Urothelium cell line (cell line): ENCODE measurements around the gene DYNLT2.

ENCODE experiments used
- DNase-seq: peaks from one replicate; pipeline ENCODE4 v3.0.0; 2011; ENCODE audit warnings: low spot score, mixed read lengths
- FAIRE-seq: peaks from 2 replicates; lab custom pipeline; 2011; peaks lifted over from hg19 to GRCh38; lab: Jason Lieb, UNC

The DYNLT2 gene, protein sequence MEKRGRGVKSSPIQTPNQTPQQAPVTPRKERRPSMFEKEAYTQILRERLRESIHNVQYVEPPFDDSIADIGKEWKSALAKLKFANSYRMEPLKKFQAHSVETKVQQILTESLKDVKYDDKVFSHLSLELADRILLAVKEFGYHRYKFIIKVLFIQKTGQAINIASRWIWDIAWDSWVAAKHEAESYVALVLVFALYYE

DNA sequence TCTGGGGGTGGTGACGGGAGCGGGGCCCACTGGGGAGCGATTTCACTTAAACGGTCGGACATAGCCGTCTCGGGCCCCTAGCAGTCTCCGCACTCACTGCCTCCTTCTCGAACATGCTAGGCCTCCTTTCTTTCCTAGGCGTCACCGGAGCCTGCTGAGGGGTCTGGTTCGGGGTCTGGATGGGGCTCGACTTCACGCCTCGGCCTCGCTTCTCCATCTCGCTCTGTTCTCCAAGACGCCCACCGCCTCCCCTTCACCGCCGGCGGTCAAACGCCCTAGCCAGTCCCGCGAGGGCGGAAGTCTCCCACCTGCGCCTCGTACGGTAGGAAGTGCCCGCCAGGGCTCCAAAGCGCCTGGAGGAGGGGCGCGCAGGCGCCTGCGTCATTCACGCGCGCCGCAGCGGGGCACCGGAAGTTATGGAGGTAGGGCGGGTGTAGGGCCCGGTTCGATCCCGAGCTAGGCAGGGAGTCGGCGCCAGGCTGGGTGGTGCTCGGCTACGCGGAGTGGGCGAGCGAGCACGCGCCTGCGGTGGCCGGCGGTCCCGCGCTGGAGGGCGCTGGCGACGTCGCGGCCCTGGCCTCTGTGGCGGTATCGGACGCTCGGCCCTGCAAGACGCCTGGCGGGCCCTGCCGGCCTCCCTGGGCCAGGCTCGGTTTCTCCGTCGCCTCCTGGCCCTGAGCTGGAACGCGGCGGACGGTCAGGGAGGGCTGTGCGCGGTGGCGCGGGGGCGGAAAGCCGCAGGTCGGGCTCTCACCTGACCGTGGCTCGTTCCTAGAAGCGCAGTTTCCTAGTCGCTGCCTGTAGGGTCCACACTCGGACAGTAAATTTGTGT lies at the start of gene DYNLT2, which contains the start of gene ERMARD:
Gene DYNLT2, minus strand, starts transcription at position 331 of the 832 bp plus-strand sequence. Its CDS starts 114 bp downstream, at position 217.
Gene ERMARD, plus strand, starts transcription at position 381 of the 832 bp plus-strand sequence. Its CDS starts 36 bp downstream, at position 417.
- FAIRE-seq, result peak; percentile 55
- peak; percentile 94 for DNase-seq

DNA sequence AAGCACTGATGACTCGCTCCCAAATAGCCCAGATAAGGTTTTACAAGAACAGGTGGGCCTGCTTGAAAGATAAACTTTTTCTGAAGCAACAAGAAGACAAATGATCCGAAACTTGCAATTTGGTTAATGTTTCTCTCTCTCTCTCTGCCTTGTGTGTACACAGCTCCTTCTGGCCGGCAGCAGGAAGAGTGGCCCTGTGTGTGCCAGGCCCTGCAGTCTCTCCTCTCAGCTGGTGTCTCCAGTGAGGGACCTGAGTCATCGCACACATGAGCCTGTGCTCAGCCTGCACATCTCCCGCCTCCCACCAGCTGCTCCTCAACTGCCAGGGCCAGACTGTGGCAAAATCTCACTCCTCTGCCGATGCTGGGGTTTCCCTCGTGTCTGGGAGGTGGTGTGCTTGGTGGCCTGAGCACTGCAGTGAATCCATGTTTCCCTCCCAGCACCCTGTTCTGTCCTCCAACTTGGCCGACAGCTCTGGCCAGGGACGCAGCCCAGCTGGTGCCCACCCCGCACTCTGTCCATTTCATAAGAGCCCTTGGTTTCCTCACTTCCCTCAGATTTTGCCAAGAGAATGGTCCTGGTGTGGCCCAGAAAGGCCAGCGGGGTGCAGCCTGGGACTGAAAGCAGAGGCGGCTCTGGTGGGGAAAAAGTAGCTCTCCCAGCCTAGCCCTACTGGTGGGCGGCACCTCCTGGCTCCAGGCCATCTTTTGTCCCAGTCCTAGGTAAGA lies 49.5 kb upstream of the DYNLT2 start:
- DNase-seq (peak; percentile 82), FAIRE-seq (peak; percentile 63)

DNA sequence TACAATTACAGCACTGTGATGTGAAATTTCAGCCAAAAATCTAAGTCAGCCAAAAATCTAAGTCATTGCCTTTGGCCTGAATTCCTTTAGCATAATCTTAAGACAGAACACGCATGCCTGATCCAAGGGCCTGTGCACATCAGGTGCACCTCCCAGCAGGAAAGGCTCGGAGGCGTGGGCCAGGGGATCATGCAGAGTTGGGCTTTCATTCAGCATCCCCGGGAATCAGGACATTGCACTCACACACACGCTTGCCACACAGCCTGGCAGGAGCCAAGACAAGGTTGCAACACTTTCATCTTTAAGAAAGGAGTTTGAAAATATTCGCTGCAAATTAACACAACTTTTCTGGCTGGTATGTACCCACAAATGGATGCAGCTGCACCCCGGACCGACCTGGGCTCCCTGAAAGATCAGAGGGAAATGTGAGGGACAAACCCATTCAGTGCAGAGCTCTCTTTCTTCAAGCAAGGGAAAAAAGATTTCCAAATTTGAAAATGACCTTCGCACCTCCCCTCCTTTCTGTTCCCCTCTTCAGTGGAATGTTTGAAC lies 48.8 kb upstream of the DYNLT2 start:
- DNase-seq (no peak), FAIRE-seq (no peak)

DNA sequence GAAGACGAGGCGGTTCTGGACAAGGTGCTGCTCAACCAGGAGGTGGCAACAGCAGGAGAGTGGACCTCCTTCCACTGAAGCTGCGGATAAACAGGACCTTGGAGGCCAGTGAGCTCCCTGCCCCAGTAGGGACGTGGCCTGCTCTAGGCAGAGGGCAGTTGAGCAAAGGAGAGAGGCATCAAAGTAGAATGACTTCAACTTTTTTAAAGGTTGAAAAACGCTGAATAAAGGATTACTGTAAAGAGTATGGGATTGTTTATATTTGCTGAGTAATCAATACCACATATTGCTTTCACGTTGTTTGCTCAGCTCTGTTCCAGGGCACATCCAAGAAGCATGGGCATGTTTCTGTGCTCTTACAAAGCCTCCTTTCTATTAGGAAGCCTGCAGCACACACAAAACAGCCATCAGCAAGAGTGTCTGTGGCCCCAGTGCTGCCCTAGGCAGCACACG lies 48.1 kb upstream of the DYNLT2 start:
- FAIRE-seq (no peak), DNase-seq (no peak)

DNA sequence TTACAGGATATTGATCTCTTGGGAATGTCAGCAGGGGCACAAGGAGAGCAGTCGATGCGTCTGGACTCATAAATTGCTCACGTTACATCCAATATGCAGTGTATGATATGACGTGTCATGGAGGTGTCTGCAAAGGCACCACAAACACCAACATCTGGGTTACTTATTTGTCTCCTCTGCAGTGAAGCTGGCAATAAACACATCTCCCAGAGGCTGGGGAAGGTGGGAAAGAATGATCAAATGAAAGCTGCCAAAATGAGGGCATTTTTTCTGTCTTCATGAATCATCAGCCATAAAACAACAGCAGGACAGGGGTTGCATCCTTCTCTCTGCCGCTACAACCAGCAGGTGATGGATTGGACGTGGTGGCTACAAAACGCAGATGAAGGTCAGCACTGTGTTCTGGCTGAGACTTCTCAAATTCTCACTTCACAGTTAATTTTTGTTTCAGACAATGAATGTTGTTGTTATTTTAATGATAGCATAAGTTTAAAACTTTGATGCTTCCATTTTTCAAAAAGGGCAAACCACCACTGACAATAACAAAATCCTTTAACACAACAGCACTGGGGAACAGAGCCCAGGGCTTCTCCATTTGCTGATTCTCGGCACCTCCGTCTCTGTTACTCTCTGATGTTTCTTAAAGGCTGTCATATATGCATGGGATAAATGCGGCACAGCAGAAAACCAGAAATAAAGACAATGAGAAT lies 47.5 kb upstream of the DYNLT2 start:
- DNase-seq, result no peak

DNA sequence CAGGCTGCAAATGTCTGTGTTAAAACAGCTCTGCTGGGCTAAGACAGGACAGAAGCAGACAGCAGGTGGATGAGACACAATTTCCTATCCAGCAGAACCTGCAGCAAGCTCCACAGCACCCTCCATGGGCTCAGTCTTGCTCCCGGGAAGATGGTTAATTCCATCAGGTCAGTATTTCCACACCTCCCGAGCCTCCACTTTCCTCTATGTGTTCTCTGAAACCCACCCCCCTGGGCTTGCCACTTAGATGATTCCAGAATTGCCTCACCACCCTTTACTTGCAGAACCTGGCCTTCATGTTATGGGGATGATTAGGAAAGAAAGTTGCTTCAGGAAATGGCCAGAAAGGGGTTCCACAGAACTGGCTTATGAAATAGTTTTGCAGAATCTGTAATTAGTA lies 43.8 kb upstream of the DYNLT2 start:
- FAIRE-seq, result no peak

More for the DNA sequence above, 47.5 kb upstream of the DYNLT2 start:
- no peak for FAIRE-seq

DNA sequence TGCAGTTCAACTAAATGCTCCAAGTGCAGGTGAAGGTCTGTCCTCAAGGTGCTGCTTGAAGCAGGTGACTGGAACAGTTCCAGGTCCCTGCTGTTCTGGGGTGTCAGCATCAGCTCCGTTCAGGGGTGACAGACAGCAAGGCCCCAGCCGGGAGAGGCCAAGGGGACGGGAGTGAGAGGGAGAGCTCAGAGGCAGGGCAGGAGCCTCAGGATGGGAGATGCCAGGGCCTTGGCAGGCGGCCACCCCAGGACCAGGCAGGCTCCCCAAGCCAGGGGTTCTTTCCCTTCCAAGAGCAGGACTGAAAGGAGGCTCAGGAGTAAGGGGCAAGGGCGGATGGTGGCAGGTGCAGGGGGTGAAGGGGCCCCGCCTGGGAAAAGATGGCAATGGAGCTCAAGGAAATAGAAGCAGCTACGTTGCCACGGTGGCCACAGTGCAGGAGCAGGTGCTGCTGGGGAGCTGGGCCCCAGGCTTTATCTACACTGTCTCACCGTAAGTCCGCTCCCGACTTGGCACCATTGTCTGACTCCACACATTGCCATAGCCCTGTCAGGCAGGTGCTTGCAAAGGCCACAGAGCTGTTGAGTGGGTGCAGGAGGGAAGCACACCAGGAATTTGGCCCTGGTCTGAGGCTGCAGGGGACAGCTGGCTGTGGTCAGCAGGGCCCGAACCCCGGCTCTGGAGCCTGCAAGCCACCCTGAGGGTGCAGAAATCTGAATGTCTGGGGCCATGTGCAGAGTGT lies 43.1 kb upstream of the DYNLT2 start:
- FAIRE-seq, result no peak
- DNase-seq, result no peak

More for the DNA sequence above, 43.8 kb upstream of the DYNLT2 start:
- DNase-seq, result no peak

DNA sequence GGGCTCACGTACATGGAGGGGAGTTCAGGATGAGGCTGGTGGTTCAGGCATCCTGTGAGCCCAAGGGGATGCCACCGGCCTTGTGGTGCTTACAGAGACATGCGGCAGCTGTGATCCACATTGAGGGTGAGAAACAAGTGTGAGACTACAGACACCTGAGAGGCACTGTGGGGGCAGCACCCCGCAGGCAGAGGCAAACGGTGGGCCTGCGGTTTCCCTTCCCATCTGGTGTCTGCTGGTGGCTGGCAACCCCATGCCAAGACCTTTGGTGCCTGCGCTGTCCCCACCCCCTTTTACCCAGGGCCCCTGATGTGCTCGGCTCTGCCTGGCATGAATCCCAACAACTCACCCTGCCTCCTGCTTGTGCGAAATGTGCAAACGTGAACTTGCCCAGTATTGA lies 42.0 kb upstream of the DYNLT2 start:
- FAIRE-seq, result no peak

DNA sequence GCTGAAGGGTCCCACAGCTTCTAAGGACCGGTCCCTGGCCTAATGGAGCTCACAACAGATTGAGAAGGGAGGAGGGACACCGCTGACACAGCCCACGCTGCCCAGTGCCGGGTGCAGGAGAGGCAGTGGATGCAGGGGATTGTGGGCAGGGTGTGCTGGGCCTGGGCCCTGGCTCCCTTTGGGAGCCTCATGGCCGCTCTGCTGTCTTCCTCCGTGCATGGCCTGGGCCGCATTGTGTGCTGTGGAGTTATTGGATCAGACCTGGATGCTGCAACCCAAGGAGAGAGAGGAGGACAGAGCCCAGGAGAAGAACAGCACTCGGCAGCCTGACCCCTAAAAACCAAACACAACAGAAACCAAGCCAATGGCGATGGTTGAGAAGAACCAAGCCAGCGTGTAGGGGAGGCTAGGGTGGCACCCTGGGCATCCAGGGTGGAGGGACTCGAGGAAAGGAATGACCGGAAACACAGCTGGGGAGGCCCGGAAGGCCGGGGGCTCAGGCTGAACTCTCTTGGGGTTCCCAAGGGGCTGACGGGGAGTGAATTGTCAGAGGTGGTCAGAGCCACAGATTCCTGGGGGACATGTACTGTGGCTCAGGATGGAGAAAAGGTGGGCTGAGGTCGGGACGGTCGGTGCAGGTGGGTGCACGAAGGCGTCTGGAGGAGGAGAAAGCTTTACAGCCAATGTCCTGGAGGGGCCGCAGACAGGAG lies 41.1 kb upstream of the DYNLT2 start:
- DNase-seq (no peak), FAIRE-seq (no peak)

More for the DNA sequence above, 42.0 kb upstream of the DYNLT2 start:
- DNase-seq, result no peak

DNA sequence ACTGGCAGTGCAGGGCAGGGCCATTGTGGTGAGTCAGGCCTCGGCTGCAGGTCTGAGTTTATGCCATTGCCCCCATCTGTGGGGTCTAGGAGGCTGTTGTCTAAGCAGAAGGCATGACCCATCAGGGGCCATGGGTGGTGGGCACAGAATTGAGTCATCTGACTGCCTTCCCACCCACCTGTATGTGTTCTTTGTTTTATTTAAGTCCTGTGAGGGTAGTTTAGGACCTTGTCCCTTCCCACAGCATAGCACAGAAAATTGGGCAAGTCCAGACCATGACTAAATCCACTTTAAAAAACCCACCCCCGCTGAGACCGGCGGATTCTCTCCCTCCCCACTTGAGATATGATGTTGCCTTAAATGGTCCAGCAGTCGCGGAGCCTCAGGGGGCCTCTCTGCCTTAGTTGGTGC lies 40.4 kb upstream of the DYNLT2 start:
- DNase-seq, result no peak
- FAIRE-seq, result no peak

DNA sequence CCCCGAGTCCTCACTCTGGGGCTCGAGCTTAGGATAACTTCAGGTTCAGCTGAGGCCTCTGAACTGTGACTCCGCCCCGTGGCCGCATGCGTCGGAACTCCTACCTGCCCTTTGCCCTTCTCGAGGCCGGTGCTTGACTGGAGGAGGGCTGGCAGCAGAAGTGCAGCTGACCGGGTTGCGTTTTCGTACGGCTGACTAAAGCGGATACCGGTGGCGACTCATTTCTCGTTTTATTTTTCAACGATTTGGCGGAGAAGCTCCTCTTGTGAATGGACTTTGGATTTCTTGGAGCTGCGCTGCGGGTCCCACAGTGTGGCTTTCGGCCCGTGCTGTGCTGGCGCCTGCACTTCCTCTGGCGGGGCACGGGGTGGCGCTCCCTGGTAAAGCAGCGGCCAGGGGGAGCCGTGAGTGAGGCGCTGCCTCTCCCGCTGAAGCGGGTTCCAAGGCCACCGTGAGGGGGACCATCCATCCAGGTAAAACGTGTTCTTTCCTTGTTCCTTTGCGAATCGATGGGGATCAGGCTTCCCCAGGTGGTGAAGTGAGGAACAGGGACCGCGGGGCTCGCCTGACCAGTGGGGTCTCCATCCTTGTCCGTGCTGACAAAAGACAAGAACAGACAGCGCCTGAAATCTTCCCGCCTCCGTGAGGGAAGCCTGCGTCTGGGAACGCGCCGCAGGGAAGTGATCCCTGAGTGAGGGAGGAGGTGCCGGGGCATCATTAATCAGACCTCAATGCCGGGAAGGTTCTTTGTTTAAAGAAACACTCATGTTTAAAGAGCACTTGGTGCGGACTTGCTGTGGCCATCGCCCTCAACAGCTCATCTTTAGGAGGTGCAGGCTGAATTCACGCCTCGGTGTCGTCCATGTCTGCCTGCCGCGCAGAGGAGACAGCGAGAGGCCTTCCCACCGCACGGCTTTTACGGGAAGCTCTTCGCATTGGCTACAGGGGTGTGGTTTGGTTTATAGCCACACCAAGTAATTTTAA lies 38.9 kb upstream of the DYNLT2 start:
- peak; percentile 91 for DNase-seq

DNA sequence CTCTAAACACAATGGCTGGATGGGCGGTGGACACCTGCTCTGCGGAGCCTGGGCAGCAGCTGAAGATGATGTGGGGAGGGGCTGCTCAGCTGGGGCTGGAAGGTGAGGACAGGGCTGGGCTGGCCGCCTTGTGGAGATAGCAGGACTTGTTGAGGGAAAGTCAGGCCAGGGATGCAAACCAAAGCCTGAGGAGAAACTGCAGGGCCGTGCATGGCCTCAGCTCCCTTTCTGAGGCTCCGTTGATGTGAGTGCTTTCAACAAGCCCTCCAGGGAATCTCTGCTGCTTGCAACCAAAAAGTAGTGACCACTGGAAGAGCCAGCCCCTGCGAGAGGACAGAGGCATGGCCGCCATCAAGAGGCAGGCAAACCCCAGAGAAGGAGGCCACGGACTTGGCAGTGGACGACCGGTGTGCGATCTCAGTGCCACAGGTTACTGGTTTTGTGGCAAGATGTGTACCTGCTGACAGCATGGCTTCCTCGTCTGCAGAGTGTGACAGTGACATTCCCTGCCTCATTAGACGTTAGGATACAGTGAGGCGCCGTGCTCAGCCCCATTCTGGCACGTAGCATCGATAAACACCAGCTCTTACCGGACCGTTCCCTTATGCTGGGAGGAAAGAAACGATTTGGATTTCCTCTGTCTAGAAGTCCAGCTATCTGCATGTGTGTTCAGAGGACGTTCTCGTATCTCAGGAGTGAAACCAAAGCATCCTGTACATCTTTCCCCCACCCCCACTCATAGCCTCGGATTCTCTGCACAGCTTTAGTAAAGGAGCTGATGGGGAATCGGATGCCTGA lies 38.0 kb upstream of the DYNLT2 start:
- FAIRE-seq (no peak), DNase-seq (no peak)

More for the DNA sequence above, 38.9 kb upstream of the DYNLT2 start:
- FAIRE-seq, result peak; percentile 50

DNA sequence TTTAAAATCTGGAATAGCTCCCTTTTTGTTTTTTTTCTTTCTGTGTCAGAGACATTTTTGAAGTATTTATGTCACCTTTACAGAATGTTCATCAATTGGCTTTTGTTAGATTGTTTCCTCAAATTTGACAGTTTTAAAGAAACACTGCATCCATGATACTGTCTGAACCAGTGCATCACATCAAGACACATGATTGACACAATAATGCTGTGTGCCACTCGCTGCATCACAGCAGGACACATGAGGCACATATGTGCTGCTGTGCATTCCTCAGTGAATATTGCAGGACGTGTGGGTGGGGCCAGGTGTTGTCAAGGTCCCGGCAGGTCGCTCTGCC lies 37.4 kb upstream of the DYNLT2 start:
- FAIRE-seq (no peak), DNase-seq (no peak)

DNA sequence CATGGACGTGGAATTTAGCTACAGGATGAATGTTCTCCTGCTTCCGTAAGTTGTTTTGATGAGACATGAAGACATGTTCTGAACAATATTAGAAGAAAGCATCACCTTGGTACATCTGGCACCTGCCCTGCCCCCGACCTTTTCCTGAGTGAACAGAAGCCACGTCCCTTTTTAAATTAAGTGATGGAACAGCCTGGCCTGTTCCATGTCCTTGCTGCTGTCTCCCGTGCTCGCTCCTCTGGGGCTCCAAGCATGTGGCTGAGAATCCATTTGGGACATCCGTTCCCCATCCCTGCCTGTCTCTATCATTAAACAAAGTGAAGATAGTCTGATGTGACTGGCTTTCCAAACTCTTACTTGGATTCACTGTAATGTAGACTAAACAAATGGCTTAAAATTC lies 36.4 kb upstream of the DYNLT2 start:
- DNase-seq (no peak), FAIRE-seq (no peak)

DNA sequence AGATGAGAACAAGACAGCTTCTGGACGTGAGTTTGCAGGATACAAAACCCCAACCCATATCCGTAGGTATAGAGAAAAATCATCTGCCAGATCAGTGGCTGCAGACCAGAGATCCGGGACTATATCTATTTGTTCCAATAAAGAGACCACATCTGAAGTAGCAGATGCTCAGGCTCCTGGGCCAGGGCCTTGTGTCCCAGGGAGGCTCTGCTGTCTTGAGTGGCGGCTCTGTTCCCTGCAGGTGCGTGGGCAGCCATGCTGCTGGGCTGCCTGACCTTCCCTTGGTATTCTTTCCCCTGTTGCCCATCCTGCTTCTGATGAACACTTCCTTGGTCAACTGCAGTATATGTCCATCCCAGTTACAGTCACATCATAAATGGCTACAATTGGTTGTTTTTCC lies 35.0 kb upstream of the DYNLT2 start:
- FAIRE-seq (no peak), DNase-seq (no peak)

DNA sequence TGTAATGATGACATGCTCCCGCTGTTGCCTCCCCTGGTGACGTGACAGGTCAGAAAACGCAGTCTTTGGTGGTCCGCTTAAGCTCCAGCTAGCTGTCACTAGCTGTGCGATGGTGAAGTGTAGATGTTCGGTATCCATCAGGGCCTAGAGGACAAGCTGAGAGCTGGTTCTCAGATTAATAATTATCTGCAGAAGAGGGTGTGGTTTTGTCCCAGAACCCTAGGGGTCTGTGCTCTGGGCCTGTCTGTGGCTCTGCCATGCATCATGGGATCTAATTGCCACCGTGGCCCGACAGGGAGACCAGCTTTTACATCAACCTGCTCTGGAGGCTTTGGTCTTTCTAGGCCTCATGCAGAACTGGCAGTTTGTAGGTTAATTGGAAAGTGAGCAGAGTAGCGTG lies 34.2 kb upstream of the DYNLT2 start:
- FAIRE-seq, result no peak

DNA sequence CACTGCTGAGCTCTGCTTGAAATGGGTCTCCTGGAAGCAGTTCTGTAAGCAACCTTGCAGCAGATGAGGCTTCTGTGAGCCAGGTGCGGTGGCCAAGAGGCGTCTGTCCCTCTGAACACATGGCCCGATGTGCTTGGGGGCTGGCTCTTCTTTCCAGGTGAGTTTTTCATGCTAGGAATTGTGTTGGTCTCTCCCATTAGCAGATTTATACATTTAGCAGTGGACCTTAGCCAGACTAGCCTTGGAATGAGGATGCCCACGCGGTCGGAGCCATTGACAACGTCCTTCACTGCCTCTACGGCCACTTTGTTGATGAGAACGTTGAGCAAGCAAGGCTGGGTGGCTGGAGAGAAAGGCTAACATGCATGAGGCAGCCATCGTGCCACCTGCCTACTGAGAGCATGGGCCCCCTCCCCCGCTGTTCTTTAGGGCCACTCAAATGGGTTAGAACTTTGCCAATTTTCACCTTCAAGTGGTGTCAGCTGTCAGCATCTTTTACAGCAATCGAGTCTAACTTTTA lies 33.5 kb upstream of the DYNLT2 start:
- no peak for DNase-seq
- FAIRE-seq, result no peak

More for the DNA sequence above, 34.2 kb upstream of the DYNLT2 start:
- DNase-seq, result no peak
